Sigmoid colon (tissue), 7 donors: Measurements from ENCODE around the gene RFNG. TPM values are rescaled to one million over a fixed set of nuclear protein-coding genes. Genes with fewer than 3 reads are reported as not detected.

Experiments
- DNase-seq: peaks from one replicate; pipeline ENCODE4 v3.0.0-alpha.2; 2019
- H3K27ac ChIP-seq, 4 donors: fragments of 200-600 bp; sonication (generic); one replicate each; pipeline ENCODE4 v1.5.1; 2016 to 2019; ENCODE audit warnings: mild to moderate bottlenecking in 1 of 4
- H3K27me3 ChIP-seq, 3 donors: fragments of 200-600 bp; sonication (generic); one replicate each; pipeline ENCODE4 v1.5.1; 2019; ENCODE audit warnings: mild to moderate bottlenecking in 1 of 3
- H3K36me3 ChIP-seq, 4 donors: fragments of 200-600 bp; sonication (generic); one replicate each; pipeline ENCODE4 v1.5.1; 2016 to 2019
- H3K4me1 ChIP-seq, 4 donors: fragments of 200-600 bp; sonication (generic); one replicate each; pipeline ENCODE4 v1.5.1; 2017 to 2019
- H3K4me3 ChIP-seq, 4 donors: fragments of 200-600 bp; sonication (generic); one replicate each; pipeline ENCODE4 v1.5.1; 2017 to 2019; ENCODE audit warnings: mild to moderate bottlenecking in 2 of 4, moderate library complexity in 1 of 4
- H3K9me3 ChIP-seq, 4 donors: fragments of 200-600 bp in 3 of 4; sonication (generic) in 3 of 4; one replicate each; pipeline versions ENCODE4 v1.5.1 to v1.6.1; 2013 to 2019
- EP300 ChIP-seq, 4 donors: sonication (generic); formaldehyde crosslinking; IDR thresholded peaks; one replicate each; pipeline ENCODE4 v1.6.1; 2017; ENCODE audit warnings: antibody characterized with exemption in 4 of 4
- POLR2A ChIP-seq, 2 donors: fragments of 450-650 bp; IDR thresholded peaks; one replicate each; pipeline ENCODE4 v1.6.1; 2016; ENCODE audit warnings: antibody characterized with exemption in 2 of 2, mild to moderate bottlenecking in 2 of 2, moderate library complexity in 2 of 2
- POLR2AphosphoS5 ChIP-seq, 4 donors: sonication (generic); formaldehyde crosslinking; IDR thresholded peaks; one replicate each; pipeline ENCODE4 v1.6.1; 2017; ENCODE audit warnings: antibody characterized with exemption in 4 of 4
- WGBS, 2 donors: extraction: QIAGEN DNeasy Blood & Tissue Kit; methylation state at CpG; one replicate each; pipeline ENCODE4 v1.1.7; 2013; 5-methylcytosine and 5-hydroxymethylcytosine counted together
- intact Hi-C: fragments of 100-400 bp; cut with DNase I; formaldehyde crosslinking; loops from one replicate; pipeline ENCODE4 v1.15.1; 2023
- polyA plus RNA-seq, 3 donors: library from polyadenylated mRNA; stranded (reverse); fragments of 200-250 nt; gene quantifications; one replicate each; pipeline ENCODE4 v1.2.3, GENCODE V29; 2013
- total RNA-seq, 4 donors: library from RNA; depleted of rRNA; stranded (reverse); fragments of >200 nt; gene quantifications; one replicate each; pipeline ENCODE4 v1.1.0, GENCODE V29; 2016
- TF ChIP-seq, protein P1 (sequence below), 4 experiments: fragments of 450-650 bp in 3 of 4; fragments of 200-600 bp in 1 of 4; IDR thresholded peaks; one replicate each; pipeline ENCODE4 v1.5.1; 2016 to 2019; ENCODE audit warnings: antibody characterized with exemption in 4 of 4, mild to moderate bottlenecking in 3 of 4, moderate library complexity in 2 of 4
- donor health status: healthy with polysubstance abuse.
- donor health status: Bipolar disorder and iron deficiency.
- donor health status: healthy.

The RFNG gene
- total and polyA plus RNA-seq, 7 donors = 13.6 to 38.6 (median 33.5) TPM

DNA sequence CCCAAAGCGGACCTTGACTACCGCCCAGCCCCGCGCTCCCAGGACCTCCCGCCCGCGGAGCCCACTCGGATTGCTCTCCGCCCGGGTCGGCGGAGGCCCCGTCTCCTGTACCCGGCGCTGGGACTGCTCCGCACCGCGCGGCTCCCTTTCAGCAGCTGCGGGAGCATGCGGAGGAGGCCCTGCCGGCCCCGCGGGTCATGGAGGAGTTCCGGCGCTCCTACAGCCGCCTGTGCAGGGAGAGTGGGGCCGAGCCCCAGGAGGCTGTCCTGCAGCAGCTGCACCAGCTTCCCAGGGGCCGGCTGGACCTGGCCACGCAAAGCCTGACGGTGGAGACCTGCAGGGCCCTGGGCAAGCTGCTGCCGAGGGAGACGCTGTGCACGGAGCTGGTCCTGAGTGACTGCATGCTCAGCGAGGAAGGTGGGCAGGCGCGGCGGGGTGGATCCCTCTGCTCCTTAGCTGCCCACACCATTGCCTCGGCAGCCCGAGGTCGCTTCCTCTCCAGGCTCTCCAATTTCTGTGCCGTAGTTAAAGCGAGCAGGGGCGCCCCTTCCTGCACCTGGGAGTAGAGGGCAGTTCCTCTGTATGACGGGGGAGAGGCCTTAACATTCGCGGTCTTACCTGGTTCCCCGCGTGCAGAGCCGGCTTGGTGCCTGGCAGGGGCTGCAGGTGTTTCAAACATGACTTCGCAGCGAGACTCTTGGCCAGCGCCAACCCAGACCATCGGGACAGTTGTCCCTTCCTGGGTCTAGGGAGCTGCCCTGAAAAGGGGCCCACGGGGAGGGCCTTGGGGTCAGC lies 28.0 kb downstream of the RFNG start:
- Histone ChIP-seq H3K4me1 (peaks cover 0 to 40% (median 32%) of the 10 kb centered on the region in 4 donors), H3K27ac (peak overlapping the region in 3 of 4 donors; percentile 50 to 69 (median 58)), H3K9me3 (no peaks in the 10 kb centered on the region), H3K27me3 (no peaks in the 10 kb centered on the region), H3K36me3 (peaks cover 0 to 3% (median 0%) of the 10 kb centered on the region in 4 donors), H3K4me3 (peak overlapping the region; percentile 61 to 98 (median 76))
- 2 to 4% methylated on average over 55 of the region's 55 CpGs for WGBS, 2 donors
- TF ChIP-seq, protein P1, sequence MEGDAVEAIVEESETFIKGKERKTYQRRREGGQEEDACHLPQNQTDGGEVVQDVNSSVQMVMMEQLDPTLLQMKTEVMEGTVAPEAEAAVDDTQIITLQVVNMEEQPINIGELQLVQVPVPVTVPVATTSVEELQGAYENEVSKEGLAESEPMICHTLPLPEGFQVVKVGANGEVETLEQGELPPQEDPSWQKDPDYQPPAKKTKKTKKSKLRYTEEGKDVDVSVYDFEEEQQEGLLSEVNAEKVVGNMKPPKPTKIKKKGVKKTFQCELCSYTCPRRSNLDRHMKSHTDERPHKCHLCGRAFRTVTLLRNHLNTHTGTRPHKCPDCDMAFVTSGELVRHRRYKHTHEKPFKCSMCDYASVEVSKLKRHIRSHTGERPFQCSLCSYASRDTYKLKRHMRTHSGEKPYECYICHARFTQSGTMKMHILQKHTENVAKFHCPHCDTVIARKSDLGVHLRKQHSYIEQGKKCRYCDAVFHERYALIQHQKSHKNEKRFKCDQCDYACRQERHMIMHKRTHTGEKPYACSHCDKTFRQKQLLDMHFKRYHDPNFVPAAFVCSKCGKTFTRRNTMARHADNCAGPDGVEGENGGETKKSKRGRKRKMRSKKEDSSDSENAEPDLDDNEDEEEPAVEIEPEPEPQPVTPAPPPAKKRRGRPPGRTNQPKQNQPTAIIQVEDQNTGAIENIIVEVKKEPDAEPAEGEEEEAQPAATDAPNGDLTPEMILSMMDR (IDR thresholded peaks at IDR 0.05) = no peak
- TF ChIP-seq POLR2AphosphoS5 (IDR thresholded peaks at IDR 0.05) = no peak
- TF ChIP-seq EP300 (IDR thresholded peaks at IDR 0.05) = no peak
- no peak for TF ChIP-seq POLR2A (IDR thresholded peaks at IDR 0.05)
- no peak for DNase-seq
- intact Hi-C loops = loop anchor here (5.0 kb wide), 1 partner anchor 46 kb away; the partner anchor contains the start of gene ASPSCR1

DNA sequence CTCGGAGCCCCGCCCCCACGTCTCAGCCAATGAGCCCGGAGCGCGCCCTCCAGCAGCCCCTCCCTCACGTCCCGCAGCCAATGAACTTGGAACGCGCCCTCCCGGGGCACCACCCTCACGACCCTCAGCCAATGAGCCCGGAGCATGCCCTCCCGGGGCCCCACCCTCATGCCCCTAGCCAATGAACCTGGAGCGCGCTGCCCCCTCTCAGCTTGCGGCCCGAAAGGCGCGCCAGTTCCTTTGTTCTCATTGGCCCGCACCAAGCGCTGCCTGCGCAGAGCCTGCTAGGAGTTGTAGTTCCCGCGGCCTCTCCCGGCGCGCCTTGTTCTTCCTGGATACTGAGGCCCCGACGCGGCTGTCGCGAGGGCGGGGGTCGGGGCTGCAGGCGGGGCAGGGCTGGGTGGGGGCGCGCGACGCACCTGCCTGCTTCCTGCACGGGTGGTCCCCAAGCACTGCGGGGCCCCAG lies 28.6 kb downstream of the RFNG start, which contains the start of gene LRRC45:
Gene LRRC45 (plus strand): TSS at position 325 of the 466 bp plus-strand sequence. CDS start 339 bp downstream, outside the sequence.
- TF ChIP-seq EP300 (IDR thresholded peaks at IDR 0.05) (no peak), POLR2AphosphoS5 (IDR thresholded peaks at IDR 0.05) (no peak), POLR2A (IDR thresholded peaks at IDR 0.05) (no peak)
- TF ChIP-seq, protein P1 (IDR thresholded peaks at IDR 0.05) = no peak
- WGBS, 2 donors = 0 to 1% methylated on average over 42 of the region's 42 CpGs
- DNase-seq = peak; percentile 100
- peak within 1 kb of the TSS; percentile 66 to 98 (median 86) for H3K4me3 ChIP-seq
- no peaks in the 10 kb centered on the region for H3K9me3 ChIP-seq
- H3K27ac ChIP-seq = peak within 1 kb of the TSS; percentile 75 to 84 (median 80)
- no peaks in the 10 kb centered on the region for H3K27me3 ChIP-seq
- peaks cover 0 to 40% (median 32%) of the 10 kb centered on the region in 4 donors for H3K4me1 ChIP-seq
- peaks cover 0 to 10% (median 0%) of the 10 kb centered on the region in 4 donors for H3K36me3 ChIP-seq
- intact Hi-C loops = loop anchor here (5.0 kb wide), 1 partner anchor 46 kb away; the partner anchor contains the start of gene ASPSCR1

DNA sequence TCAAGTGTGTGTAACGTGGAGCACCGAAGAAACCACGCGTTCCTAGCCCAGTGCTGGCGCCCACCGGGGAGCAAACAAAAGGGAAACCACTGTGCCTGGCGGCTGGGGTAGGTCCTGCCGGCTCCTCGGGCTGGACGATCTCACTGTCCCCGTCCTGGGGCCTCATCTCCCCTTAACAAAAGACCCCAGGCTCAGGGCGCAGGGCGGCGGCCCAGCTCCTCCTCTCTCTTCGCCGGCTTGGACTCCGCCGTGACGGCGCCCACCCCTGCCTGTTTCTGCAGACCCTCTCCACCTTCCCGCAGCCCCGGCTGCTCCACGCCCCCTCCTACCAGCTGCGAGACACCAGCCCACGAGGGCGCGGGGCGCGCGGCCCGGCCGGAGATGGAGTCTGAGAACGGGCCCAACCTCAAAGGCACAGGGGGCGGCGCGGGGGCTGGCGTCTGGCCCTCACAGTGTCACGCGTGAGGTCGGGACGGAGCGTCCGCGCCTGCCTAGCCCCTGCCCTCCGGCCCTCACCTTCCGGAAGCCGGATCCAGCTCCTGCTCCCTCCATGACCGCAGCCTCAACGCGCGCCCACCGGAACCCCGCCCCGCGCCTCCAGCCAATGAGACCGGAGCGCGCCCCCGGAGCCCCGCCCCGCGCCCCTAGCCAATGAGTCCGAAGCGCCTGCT lies 29.2 kb downstream of the RFNG start, which contains the start of gene CENPX:
Gene CENPX (minus strand): TSS at position 569 of the 671 bp plus-strand sequence. CDS start 17 bp downstream, at position 552.
- intact Hi-C loops = loop anchor here (5.0 kb wide), 1 partner anchor 45 kb away; the partner anchor contains the start of gene ASPSCR1
- peaks cover 0 to 40% (median 32%) of the 10 kb centered on the region in 4 donors for H3K4me1 ChIP-seq

DNA sequence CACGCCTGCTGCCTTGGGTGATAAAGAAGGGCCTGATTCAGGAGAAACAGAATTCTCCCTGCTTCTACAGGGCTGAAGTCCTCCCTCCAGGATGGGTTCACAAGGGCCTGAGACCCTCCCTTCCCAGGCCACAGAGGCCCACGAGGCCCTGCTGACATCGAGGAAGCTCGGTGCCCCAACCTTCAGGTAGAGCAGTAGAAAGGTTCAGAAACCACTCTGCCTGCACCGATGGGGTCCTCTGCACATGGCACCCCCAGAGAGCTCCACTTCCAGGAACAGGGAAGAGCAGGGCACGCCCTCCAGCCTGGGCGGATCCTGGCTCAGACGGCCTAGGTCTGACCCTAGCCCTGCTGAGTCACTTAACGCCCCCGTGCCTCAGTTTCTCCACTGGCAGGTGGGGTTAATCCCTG lies 29.7 kb downstream of the RFNG start:
- DNase-seq = no peak
- Histone ChIP-seq H3K4me1 (peaks cover 0 to 40% (median 32%) of the 10 kb centered on the region in 4 donors), H3K27ac (peak overlapping the region; percentile 75 to 84 (median 80)), H3K4me3 (peak overlapping the region; percentile 62 to 98 (median 86)), H3K9me3 (no peaks in the 10 kb centered on the region), H3K36me3 (peaks cover 0 to 18% (median 0%) of the 10 kb centered on the region in 4 donors), H3K27me3 (no peaks in the 10 kb centered on the region)
- intact Hi-C loops = loop anchor here (1.0 to 5.0 kb wide), 2 partner anchors 45 to 63 kb away; partner anchors contain the start of gene ASPSCR1
- WGBS, 2 donors = 2 to 8% methylated on average over 10 of the region's 10 CpGs
- TF ChIP-seq POLR2AphosphoS5 (IDR thresholded peaks at IDR 0.05) (no peak), POLR2A (IDR thresholded peaks at IDR 0.05) (no peak), EP300 (IDR thresholded peaks at IDR 0.05) (no peak)
- TF ChIP-seq, protein P1 (IDR thresholded peaks at IDR 0.05) = no peak

More for the DNA sequence above, 29.2 kb downstream of the RFNG start, which contains the start of gene CENPX:
- peaks cover 0 to 15% (median 0%) of the 10 kb centered on the region in 4 donors for H3K36me3 ChIP-seq
- peak within 1 kb of the TSS; percentile 66 to 98 (median 86) for H3K4me3 ChIP-seq
- H3K27me3 ChIP-seq = no peaks in the 10 kb centered on the region
- TF ChIP-seq POLR2A (IDR thresholded peaks at IDR 0.05) (peak; percentile 32 to 35), POLR2AphosphoS5 (IDR thresholded peaks at IDR 0.05) (peak; percentile 10 to 85 (median 78)), EP300 (IDR thresholded peaks at IDR 0.05) (no peak)
- TF ChIP-seq, protein P1 (IDR thresholded peaks at IDR 0.05) = no peak
- no peaks in the 10 kb centered on the region for H3K9me3 ChIP-seq
- DNase-seq = no peak
- H3K27ac ChIP-seq = peak within 1 kb of the TSS; percentile 75 to 84 (median 80)
- WGBS, 2 donors = 1% methylated on average over 64 of the region's 64 CpGs
